ENCODE measurements around the gene ARL6IP4.

Gene ARL6IP4

DNA sequence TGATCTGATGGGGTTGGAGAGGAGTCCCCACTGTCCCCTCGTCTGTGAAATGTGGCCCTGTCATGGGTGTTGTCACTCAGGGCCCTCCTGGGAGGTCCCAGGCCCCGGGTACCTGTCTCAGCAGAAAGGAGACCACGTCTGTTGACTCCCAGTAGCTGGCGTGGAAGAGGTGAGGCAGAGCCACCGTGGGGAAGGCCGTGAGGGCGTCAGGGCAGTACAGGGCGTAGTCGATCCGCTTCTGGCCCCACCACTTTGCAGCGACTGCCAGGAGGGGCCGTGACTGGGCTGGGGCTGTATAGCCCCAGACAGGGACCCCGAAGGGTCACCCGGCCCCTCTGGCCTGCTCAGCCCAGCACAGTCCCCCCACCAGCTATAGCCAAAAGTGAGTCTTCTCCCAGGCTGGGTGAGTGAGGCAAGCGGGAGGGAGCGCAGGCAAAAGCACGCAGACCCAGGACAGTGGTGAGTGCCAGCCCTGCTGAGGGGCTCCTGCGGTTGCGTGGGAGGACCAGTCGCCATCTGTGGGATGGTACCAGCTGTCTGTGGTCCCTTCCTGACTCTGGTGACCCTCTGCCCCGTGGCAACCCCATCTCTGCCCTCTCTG lies 8.2 kb downstream of the ARL6IP4 start:
- no peak overlapping the region for H3K4me3 ChIP-seq (ENCODE audit: low read length)
- no peak overlapping the region for H3K9ac ChIP-seq (ENCODE audit: low read depth, low read length)
- no peaks in the 10 kb centered on the region for H3K9me3 ChIP-seq (ENCODE audit: insufficient read depth, low read depth, low read length)
- H3K4me1 ChIP-seq (ENCODE audit: insufficient read depth, low read length) = no peaks in the 10 kb centered on the region
- H3K27me3 ChIP-seq (ENCODE audit: insufficient read depth, low read length) = no peaks in the 10 kb centered on the region
- no peaks in the 10 kb centered on the region; the same call in 1 of the 2 replicates for H3K36me3 ChIP-seq (ENCODE audit: insufficient read depth, low read depth, low read length)
- H3K27ac ChIP-seq (ENCODE audit: low read length) = no peak overlapping the region

DNA sequence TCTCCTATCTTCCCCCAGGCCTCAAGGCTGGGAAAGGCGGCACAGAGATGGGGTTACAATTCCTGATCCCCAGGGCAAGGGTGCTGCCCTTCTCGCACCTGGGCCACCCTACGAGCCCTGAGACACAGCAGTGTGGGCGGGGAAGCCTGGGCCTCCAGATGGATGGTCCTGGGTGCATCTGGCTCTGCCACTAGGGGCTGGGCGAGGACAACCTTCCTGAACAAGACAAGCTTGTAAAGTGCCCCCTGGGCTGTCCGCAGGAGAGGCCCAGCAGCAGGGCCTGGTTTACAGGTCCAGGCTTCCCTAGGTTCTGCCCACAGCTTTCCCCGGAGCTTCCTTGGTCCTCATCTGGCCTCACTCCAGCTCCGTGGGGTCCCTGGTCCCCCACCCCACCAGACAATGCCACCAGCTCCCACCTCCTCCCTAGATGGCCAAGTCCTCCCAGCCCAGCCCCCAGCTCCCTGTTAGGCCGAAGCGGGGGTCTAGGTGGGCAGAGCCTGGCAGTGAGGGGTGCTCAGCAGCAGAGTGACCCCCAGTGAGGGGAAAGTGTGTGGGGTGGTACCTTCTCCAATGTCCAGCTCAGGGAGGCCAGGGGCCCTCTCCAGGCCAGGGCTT lies 8.9 kb downstream of the ARL6IP4 start:
- Histone ChIP-seq H3K9ac (ENCODE audit: low read depth, low read length) (no peak overlapping the region), H3K9me3 (ENCODE audit: insufficient read depth, low read depth, low read length) (no peaks in the 10 kb centered on the region), H3K4me3 (ENCODE audit: low read length) (no peak overlapping the region), H3K36me3 (ENCODE audit: insufficient read depth, low read depth, low read length) (no peaks in the 10 kb centered on the region; the same call in 1 of the 2 replicates), H3K27ac (ENCODE audit: low read length) (no peak overlapping the region), H3K27me3 (ENCODE audit: insufficient read depth, low read length) (no peaks in the 10 kb centered on the region), H3K4me1 (ENCODE audit: insufficient read depth, low read length) (no peaks in the 10 kb centered on the region)

DNA sequence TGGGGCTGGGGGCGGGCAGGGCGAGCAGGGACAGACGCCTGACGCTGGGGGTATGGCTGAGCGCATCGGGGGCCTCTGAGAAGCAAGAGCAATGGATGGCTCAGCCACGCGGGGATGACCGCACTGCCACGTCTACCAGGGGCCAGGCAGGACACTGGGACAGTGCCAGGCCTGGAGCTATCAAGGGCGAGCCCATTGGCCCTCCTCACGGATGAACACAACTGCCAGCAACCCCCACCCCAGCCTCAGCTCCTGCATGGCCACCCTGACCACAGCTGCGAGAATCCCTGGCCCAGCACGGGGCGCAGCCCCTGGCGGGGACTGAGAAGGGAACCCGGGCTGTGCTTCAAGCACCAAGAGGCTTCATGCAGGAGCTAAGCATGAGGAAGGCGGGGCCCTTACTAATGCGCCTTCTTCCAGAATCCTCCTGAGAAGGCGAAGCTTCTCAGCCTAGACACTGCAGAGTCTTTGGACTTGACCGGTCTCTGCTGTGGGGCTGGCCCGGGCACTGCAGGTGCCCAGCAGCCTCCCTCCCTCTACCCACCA lies 9.5 kb downstream of the ARL6IP4 start:
- H3K4me3 ChIP-seq (ENCODE audit: low read length) = no peak overlapping the region
- no peak overlapping the region for H3K27ac ChIP-seq (ENCODE audit: low read length)
- H3K4me1 ChIP-seq (ENCODE audit: insufficient read depth, low read length) = no peaks in the 10 kb centered on the region
- H3K9ac ChIP-seq (ENCODE audit: low read depth, low read length) = no peak overlapping the region
- H3K36me3 ChIP-seq (ENCODE audit: insufficient read depth, low read depth, low read length) = no peaks in the 10 kb centered on the region; the same call in 1 of the 2 replicates
- H3K9me3 ChIP-seq (ENCODE audit: insufficient read depth, low read depth, low read length) = no peaks in the 10 kb centered on the region
- no peaks in the 10 kb centered on the region for H3K27me3 ChIP-seq (ENCODE audit: insufficient read depth, low read length)

DNA sequence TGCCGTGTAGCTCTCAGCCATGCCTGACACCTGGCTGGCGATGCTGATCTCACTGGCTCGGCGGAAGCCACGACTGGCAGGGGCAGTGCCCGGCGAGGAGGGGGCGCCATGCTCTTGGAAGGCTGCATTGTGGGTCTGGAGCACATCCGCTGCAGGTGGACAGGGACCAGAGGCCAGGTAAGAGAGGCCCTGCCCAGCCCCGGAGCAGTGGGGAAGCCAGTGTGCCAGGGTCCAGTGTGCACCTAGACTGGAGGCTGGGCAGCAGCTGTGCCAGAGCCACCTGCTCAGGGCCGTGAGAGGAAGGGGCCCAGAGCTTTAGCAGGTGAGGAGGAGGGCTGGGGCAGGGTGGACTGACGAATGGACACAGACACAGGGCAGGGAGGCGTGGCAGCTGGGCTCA lies 10.1 kb downstream of the ARL6IP4 start:
- Histone ChIP-seq H3K9ac (ENCODE audit: low read depth, low read length) (no peak overlapping the region), H3K27ac (ENCODE audit: low read length) (no peak overlapping the region)

DNA sequence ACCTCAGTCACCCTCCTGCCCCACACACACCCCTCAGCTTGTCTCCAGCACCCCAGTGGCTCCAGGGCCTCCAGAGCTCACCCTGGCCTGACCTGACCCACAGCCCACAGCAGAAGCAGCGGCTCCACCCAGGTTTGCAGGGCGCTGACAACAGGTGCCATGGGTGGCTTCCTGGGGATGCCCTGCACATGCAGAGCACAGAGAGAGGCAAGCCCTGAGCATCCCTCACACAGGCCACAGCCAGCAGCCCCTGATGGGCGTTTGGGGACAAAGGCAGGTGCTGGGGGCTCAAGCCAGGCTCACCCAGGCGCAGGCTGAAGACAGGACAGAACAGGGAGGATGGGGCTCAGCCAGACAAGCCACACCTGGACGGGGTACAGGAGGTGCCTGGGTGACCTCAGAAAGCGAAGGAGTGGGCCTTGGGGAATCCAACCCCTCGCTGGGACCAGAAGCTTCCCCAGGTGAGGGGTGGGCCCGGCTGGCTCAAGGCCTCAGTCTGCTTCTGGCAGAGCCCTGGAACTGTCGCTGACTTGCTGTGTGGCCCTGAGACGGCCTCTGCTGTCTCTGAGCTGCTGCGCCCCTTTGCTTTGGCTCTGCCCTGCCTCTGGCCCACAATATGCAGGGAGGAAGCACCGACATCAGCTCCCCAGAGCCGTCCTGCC lies 10.6 kb downstream of the ARL6IP4 start:
- Histone ChIP-seq H3K27me3 (ENCODE audit: insufficient read depth, low read length) (no peaks in the 10 kb centered on the region), H3K4me3 (ENCODE audit: low read length) (no peak overlapping the region), H3K36me3 (ENCODE audit: insufficient read depth, low read depth, low read length) (no peaks in the 10 kb centered on the region; the same call in 1 of the 2 replicates), H3K9me3 (ENCODE audit: insufficient read depth, low read depth, low read length) (no peaks in the 10 kb centered on the region), H3K9ac (ENCODE audit: low read depth, low read length) (no peak overlapping the region), H3K4me1 (ENCODE audit: insufficient read depth, low read length) (no peaks in the 10 kb centered on the region), H3K27ac (ENCODE audit: low read length) (no peak overlapping the region)

More for the DNA sequence above, 10.1 kb downstream of the ARL6IP4 start:
- Histone ChIP-seq H3K27me3 (ENCODE audit: insufficient read depth, low read length) (no peaks in the 10 kb centered on the region), H3K9me3 (ENCODE audit: insufficient read depth, low read depth, low read length) (no peaks in the 10 kb centered on the region), H3K4me3 (ENCODE audit: low read length) (no peak overlapping the region), H3K36me3 (ENCODE audit: insufficient read depth, low read depth, low read length) (no peaks in the 10 kb centered on the region; the same call in 1 of the 2 replicates), H3K4me1 (ENCODE audit: insufficient read depth, low read length) (no peaks in the 10 kb centered on the region)

DNA sequence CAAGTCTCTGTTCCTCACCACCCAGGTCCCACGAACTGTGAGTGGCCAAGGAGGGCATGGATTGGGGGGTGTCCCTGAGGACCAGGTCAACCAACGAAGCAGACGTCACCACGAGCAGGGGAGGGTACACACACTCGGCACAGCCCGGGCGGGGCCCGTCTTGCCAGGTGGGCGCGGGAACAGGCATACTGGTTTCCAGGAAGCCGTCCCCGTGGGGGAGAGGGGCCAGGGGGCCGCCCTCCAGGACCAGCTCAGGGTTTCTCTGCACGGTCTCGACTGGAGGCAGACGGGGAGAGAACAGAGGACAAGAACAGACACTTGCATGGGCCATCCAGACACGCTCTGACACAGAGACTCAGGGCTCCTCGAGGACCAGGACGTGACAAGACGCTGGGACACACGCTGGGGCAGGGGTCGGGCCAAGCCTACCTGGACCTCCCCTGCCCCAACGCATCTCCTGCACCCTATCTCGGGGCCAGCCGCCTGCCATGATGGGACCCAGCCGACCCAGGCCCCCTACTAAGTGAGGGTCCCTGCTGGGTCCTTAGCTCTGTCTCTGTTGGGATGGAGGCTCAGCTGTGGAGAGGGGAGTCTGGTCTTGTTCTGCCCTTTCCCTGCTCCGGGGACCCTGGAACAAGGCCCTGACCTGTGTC lies 11.3 kb downstream of the ARL6IP4 start:
- Histone ChIP-seq H3K9ac (ENCODE audit: low read depth, low read length) (no peak overlapping the region), H3K4me1 (ENCODE audit: insufficient read depth, low read length) (no peaks in the 10 kb centered on the region), H3K9me3 (ENCODE audit: insufficient read depth, low read depth, low read length) (no peaks in the 10 kb centered on the region), H3K36me3 (ENCODE audit: insufficient read depth, low read depth, low read length) (no peaks in the 10 kb centered on the region; the same call in 1 of the 2 replicates), H3K4me3 (ENCODE audit: low read length) (no peak overlapping the region), H3K27ac (ENCODE audit: low read length) (no peak overlapping the region), H3K27me3 (ENCODE audit: insufficient read depth, low read length) (no peaks in the 10 kb centered on the region)

DNA sequence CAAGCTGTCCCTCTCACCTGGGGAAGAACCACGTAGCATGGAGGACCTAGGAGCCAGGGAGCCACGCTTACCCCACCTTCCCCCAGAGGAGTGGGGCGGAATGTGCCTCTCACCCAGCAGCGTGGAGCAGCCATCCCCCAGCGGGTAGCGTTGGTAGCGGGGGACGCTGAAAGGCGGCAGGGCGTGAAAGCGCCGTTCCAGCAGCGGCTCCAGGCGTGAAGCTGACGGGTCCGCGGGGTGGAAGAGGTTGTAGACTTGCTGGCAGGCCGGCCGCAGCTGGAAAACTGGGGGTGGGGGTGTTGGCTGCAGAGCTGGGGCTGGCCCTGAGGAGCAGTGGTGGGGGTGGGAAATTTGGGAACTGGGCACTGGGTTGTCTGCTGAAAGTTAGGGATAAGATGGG lies 11.9 kb downstream of the ARL6IP4 start:
- no peaks in the 10 kb centered on the region; the same call in 1 of the 2 replicates for H3K36me3 ChIP-seq (ENCODE audit: insufficient read depth, low read depth, low read length)
- no peaks in the 10 kb centered on the region for H3K4me1 ChIP-seq (ENCODE audit: insufficient read depth, low read length)
- H3K9ac ChIP-seq (ENCODE audit: low read depth, low read length) = no peak overlapping the region
- H3K27me3 ChIP-seq (ENCODE audit: insufficient read depth, low read length) = no peaks in the 10 kb centered on the region
- no peak overlapping the region for H3K27ac ChIP-seq (ENCODE audit: low read length)
- no peak overlapping the region for H3K4me3 ChIP-seq (ENCODE audit: low read length)
- H3K9me3 ChIP-seq (ENCODE audit: insufficient read depth, low read depth, low read length) = no peaks in the 10 kb centered on the region

DNA sequence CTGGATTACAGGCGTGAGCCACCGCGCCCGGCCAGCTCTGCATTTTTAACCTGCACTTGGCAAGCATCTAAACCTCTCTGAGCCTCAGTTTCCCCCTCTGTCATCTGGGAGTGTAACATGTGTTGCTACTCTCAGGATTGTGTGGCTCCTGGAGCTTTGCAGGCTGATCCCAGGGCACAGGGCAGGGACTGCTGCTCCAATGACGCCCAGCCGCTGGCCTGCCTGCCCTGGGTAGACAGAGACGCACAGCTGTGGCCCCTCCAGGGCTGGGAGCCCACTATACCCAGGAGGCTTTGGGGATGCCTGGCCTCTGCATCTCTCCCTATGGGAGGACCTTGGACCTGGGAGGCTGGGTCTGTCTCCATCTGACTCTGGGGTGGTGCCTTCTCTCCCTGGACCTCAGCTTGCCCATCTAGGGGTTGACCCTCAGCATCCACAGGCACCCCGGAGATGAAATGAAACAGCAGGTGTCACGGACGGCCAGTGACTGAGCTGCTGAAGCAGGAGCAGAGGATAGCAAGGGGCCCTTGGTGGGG lies 13.7 kb downstream of the ARL6IP4 start:
- H3K27me3 ChIP-seq (ENCODE audit: insufficient read depth, low read length) = no peaks in the 10 kb centered on the region

DNA sequence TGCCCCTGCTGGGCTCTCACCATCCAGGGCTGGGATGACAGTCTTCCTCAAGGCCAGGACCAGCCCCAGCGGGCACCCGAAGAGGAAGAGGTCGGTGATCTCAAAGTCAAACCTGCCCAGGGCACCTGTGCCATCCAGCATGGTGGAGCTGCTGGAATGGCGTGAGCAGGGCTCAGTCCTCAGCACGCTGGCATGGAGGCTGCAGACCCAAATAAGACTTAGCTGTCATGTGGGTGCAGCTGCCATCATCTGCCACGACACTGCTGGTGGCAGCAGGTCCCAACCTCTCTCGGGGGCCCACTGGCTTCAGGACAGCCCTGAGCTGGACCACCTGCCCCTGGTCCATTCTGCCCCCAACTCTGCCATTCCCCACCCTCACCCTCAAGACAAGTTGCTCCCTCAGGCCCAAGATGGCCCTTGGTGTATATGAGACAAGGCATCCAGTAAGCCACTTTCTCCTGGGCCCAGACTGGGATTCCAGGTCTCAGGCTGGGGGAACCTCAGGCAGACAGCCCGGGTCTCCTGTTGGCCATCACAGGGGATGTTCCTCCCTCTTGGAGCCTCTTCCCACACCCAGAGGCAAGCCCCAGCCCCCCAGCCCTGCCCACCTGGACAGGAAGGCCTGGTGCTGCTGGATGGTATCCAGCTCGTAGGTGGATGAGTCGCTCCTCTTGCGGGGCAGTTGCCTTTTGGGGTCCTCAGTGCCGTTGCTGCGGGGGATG lies 14.5 kb downstream of the ARL6IP4 start:
- no peak overlapping the region for H3K27ac ChIP-seq (ENCODE audit: low read length)
- no peaks in the 10 kb centered on the region for H3K36me3 ChIP-seq (ENCODE audit: insufficient read depth, low read depth, low read length)
- no peaks in the 10 kb centered on the region for H3K27me3 ChIP-seq (ENCODE audit: insufficient read depth, low read length)
- H3K4me3 ChIP-seq (ENCODE audit: low read length) = no peak overlapping the region
- no peaks in the 10 kb centered on the region for H3K9me3 ChIP-seq (ENCODE audit: insufficient read depth, low read depth, low read length)
- no peak overlapping the region for H3K9ac ChIP-seq (ENCODE audit: low read depth, low read length)
- no peaks in the 10 kb centered on the region for H3K4me1 ChIP-seq (ENCODE audit: insufficient read depth, low read length)

More for the DNA sequence above, 13.7 kb downstream of the ARL6IP4 start:
- Histone ChIP-seq H3K9me3 (ENCODE audit: insufficient read depth, low read depth, low read length) (no peaks in the 10 kb centered on the region), H3K27ac (ENCODE audit: low read length) (no peak overlapping the region), H3K36me3 (ENCODE audit: insufficient read depth, low read depth, low read length) (no peaks in the 10 kb centered on the region), H3K4me1 (ENCODE audit: insufficient read depth, low read length) (no peaks in the 10 kb centered on the region), H3K4me3 (ENCODE audit: low read length) (no peak overlapping the region), H3K9ac (ENCODE audit: low read depth, low read length) (no peak overlapping the region)

DNA sequence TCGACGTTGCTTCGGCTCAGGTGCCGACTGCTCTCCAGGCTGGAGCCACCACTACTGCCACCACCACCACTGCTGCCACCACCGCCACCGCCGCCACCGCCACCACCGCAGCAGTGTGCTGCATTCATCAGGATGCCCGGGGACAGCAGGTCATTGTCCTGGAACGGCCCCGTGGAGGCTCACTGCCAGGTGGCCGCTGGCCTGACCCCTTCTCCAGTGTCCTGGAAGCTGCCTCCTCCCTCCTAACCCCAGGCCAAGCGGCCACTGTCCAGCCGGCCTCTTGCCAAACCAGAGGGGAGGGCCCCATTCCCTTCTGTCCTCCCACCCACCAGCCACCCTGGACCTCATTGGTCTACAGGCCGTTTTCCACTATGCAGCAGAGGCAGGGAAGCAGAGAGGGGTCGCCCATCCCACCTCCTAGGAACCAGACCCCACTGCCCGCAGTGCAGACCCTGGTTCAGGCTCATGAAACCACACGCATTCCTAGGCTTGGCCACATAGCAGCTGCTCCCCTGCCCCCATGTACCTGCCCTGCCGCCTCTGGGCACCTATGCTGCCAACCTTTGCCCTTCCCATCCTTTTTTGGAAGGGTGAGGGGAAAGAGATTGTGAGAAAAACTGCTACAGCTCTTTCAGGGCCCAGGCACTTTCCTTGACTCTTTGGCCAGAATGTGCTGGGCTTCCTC lies 15.2 kb downstream of the ARL6IP4 start:
- H3K27ac ChIP-seq (ENCODE audit: low read length) = no peak overlapping the region
- no peak overlapping the region for H3K9ac ChIP-seq (ENCODE audit: low read depth, low read length)
- H3K9me3 ChIP-seq (ENCODE audit: insufficient read depth, low read depth, low read length) = no peaks in the 10 kb centered on the region
- no peaks in the 10 kb centered on the region for H3K36me3 ChIP-seq (ENCODE audit: insufficient read depth, low read depth, low read length)
- H3K4me3 ChIP-seq (ENCODE audit: low read length) = no peak overlapping the region
- no peaks in the 10 kb centered on the region for H3K27me3 ChIP-seq (ENCODE audit: insufficient read depth, low read length)
- H3K4me1 ChIP-seq (ENCODE audit: insufficient read depth, low read length) = no peaks in the 10 kb centered on the region
